GM12872 (cell line): Measurements from ENCODE around the gene GPR39.

Experiments used
- TF ChIP-seq, protein P1 (sequence below): IDR thresholded peaks from 3 replicates; pipeline ENCODE4 v1.5.1; 2011; ENCODE audit warnings: low read depth, mild to moderate bottlenecking, low read length, moderate library complexity; ENCODE audit not compliant: insufficient read depth

Gene GPR39

DNA sequence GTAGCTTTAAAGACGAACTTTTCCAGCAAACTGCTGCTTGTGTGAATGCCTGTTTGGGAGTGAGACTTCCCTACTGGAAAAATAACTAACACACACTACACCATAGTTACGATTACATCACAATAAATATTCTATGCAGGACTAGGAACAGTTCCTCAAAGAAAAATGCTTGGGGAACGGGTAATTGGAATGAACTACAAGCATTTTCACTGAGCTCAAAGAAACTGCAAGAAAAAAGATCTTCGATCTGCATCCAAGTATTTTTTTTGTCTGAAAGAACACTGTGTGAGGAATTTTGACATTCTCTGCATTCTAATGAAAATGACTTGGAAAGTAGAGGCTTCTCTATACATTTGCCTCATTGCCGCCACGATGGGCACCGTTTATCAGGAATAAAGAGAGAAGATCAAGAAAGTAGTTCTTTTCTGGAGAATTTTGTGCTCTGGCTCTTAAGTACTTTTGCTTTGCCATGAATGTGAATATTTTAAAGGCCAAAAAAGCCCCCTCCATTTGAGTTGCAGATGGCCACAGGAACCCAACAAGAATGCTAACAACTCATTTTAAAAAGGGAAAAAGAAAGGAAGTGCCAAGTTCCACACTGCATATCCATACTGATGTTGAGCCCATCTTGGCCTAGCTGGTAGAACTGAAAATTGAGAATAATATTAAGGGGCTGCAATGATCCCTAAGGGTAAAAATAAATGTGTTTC lies 239.8 kb downstream of the GPR39 start:
- TF ChIP-seq, protein P1, sequence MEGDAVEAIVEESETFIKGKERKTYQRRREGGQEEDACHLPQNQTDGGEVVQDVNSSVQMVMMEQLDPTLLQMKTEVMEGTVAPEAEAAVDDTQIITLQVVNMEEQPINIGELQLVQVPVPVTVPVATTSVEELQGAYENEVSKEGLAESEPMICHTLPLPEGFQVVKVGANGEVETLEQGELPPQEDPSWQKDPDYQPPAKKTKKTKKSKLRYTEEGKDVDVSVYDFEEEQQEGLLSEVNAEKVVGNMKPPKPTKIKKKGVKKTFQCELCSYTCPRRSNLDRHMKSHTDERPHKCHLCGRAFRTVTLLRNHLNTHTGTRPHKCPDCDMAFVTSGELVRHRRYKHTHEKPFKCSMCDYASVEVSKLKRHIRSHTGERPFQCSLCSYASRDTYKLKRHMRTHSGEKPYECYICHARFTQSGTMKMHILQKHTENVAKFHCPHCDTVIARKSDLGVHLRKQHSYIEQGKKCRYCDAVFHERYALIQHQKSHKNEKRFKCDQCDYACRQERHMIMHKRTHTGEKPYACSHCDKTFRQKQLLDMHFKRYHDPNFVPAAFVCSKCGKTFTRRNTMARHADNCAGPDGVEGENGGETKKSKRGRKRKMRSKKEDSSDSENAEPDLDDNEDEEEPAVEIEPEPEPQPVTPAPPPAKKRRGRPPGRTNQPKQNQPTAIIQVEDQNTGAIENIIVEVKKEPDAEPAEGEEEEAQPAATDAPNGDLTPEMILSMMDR: no peak

DNA sequence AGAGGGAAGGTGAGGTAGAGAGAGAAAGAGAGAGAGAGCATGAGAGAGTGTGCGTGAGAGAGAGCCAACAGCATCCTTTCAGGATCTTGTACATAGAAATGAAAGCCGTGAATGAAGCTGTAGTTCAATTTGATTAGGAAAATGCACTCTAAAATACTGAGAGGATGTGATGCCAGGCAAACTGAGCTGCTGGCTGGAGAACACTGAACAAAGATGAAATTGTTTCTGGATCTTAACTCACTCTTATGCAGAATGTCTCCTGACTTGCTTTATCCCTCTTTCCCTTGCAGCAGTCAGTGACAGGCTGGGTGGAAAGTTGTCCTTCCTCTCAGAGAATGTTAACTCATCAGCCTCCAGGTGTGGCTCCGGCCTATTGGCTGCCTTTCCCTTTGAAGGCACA lies 242.7 kb downstream of the GPR39 start:
- TF ChIP-seq, protein P1: no peak

DNA sequence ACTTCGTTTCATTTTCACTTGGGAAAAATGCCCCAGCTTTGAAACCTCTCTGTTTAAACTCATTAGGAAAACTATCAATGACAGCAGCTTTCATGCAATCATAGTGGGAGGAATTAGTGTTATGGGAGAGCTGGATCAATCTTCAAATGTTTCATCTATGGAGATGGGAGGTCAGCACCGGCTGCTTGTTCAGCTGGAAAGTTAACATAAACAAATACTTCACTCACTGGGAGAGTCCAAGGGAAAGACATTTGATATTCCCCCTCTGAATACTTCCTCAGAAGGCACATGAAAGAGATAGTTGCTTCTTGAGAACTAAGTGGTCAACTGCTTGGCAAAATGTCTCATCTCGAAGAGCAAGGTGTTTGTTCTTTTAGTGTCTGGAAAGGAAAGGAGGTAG lies 246.1 kb downstream of the GPR39 start:
- TF ChIP-seq, protein P1: no peak

DNA sequence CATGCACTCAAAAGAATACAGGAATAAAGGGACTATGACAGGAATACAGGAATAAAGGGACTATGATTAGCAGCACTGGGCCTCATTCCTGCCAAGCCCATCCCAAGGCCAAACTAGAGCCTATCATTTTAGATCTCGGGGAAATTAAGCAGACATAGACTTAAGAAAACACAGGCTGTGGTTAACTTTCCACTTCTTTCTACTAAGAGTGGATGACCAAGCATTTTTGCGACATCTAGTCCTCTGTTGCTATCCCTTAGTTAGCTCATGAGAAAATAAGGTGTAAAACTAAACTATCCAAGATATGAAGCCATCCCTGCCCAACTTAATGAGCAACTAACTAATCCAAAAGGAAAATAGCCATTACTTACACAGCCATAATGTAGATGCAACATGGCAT lies 247.5 kb downstream of the GPR39 start:
- TF ChIP-seq, protein P1: no peak

DNA sequence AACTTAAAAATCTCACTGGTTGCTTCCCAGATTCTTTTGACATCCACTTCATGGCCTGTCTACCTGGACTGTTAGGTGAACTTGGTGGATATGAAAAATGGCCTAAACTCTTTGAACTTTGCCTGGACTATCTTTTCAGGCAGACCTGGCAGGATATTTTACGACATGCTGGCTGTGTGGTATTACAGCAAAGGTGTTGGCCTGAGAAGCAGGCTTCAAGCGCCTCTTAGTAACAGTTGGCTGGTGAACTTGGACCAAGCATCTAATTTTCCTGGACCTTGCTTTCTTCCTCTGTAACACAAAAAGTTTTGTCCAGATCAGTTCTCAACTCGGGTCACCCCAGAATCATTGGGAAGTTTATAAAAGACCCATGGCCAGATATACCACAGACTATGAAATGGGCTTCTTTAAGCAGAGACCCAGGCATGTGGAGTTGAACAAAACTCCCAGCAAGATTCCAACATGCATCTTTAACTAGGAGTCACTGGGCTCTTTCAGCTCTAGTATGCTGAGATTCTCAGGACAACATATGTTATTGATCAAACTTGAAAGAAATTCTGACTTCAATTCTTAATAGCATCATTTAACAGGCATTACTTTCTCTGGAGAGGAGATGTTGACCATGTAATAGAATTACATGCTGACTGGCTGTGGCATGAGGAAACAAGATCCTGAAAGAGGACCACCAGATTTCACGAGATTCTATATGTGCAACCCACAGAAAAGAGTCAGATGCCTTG lies 249.0 kb downstream of the GPR39 start:
- TF ChIP-seq, protein P1: no peak

DNA sequence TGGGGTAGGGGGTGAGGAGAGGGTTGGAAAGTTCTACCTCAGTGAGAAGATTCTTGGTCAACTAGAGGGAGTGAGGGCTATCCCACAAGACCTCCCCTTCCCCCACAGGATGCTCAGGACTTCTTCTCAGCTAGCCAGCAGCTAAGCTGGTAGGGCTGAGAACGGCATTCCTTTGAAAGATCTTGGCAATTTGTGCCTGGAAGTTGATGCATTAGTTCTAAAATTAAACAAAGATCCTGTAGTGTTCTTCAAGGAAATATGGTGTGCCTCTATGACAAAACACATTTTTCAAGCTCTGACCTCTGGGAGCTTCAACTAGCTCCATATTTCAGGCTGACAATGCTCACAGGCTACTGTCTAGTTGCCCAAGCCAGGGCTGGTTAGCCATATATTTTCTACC lies 251.1 kb downstream of the GPR39 start:
- TF ChIP-seq, protein P1: no peak

DNA sequence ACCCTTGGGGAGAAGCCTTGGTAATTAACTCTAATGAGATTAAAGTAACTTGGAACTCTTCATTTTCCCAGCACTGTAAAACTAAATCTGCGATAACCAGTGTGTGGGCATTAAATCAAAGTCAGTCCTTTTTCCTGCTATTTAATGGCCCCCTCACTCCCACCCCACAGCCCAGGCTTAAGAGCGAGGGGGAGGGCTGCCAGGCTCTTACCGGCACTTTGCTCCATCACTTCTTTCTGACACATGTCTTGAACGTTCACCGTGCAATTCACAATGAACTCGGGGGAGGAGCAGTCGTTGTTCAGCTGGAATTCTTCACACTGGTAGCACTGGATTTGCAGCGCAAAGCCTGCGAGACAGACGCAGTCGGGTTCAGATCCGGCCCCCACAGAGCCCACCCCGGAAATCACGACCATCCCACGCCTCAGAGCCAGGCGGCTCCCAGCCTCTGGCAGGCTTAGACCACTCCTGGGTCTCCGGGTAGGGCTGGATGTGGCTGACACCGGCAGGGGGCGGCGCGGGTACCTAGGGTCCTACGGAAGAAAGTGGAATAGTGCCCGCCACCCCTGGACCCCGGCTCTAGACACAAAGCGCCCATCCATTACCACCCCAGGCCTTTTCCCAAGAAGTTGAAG lies 251.7 kb downstream of the GPR39 start:
- TF ChIP-seq, protein P1: peak; percentile 20; the same call in 1 of the 3 replicates
